Measurements from ENCODE around the gene COPS3. TPM values are rescaled to one million over a fixed set of nuclear protein-coding genes. Genes with fewer than 3 reads are reported as not detected.

The COPS3 gene
- total RNA-seq, 1 donor from 2014 or later, result 103 TPM

DNA sequence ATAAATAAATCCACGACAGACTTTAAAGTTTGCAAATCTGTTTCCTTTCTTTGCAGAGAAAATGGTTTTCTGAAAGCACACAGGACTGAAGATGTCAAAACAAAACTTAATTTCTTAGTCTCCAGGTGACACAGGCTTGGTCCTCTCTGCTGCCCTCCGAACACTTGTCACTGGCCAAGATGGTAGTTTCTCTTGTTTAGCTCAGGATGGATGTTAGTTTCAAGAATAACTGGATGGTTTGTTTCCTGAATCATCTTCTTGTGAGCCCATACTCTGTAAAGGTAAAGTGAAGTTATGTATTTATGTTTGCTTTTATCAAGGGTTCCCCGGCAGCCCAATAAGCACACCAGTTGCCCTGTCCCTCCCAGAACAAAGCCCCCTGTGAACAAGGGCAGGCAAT is 34.2 kb downstream of the COPS3 start:
- DNase-seq (ENCODE audit: low read depth, low spot score), result no peak

DNA sequence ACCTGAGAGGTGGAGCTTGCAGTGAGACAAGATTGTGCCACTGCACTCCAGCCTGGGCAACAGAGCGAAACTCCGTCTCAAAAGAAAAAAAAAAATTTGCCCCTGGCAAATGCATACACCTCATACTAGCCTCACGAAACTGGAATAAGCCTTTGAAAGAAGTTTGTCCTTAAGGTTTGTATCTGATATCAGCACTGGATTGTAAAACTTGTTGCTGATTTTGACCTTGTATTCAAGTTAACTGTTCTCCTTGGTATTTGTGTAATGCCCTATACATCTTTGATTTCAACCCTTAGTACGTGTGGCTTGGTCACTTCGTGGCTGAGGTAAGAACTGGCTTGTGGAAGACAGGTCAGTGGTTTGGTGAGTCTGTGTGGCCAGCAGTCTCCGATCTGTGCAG is 37.9 kb downstream of the COPS3 start:
- no peak for DNase-seq (ENCODE audit: low read depth, low spot score)

- DNase-seq (ENCODE audit: low read depth, low spot score), result no peak
These were observed 38.8 kb downstream of the COPS3 start for GRCh38 chr17:17242246-17242645.

DNA sequence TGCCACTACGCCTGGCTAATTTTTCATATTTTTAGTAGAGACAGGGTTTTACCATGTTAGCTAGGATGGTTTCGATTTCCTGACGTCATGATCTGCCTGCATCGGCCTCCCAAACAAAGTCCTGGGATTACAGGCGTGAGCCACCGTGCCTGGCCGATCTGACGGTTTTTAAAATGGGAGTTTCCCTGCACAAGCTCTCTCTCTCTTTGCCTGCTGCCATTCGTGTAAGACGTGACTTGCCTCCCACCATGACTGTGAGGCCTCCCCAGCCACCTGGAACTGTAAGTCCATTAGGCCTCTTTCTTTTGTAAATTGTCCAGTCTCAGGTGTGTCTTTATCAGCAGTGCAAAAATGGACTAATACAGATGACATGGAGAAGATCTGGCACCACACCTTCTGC is 39.4 kb downstream of the COPS3 start:
- no peak for DNase-seq (ENCODE audit: low read depth, low spot score)

GRCh38 chr17:17239832-17240231 is 41.2 kb downstream of the COPS3 start:
- no peak for DNase-seq (ENCODE audit: low read depth, low spot score)

GRCh38 chr17:17237026-17237799 is 43.8 kb downstream of the COPS3 start, which contains the start of gene FLCN:
Gene FLCN, minus strand, starts transcription at chr17:17237168. Its CDS starts 9,031 bp downstream, at chr17:17228137.
- DNase-seq (ENCODE audit: low read depth, low spot score), result peak; percentile 52

DNA sequence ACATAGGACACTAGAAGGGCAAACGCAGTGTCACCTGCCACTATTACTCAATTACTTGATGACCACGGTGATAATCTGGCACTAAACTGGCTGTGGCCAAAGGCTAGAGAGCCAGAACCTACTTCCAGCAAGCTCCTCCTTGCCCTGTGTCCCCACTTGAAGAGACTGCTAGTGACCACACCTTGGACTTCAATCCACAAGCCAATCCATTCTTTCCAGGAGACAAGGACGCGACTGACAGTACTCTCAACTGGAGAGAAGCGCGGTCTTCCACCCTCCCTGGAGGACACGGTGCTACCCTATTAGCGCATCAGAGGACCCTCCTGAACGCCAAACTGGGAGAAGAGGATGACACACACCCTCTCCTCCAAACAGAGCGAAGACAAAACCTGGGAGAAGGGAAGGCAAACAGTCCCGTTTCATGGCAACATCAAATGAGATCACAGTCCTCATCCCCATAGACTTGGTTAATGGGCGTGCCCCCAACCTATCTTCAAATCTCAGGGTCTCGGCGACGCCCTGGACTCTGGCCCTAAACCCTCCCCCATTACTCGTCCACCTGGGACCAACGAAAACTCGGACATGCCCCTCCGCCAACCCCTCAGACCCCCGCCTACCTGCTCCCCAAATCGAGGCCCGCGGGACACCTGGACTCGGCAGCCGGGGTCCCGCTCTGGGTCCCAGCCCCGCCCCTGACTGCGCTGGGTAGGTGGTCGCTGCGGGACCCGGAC is 44.6 kb downstream of the COPS3 start:
- DNase-seq (ENCODE audit: low read depth, low spot score), result no peak

- no peak for DNase-seq (ENCODE audit: low read depth, low spot score)
These were observed 45.6 kb downstream of the COPS3 start for GRCh38 chr17:17235212-17236174.

GRCh38 chr17:17232303-17232621 is 48.8 kb downstream of the COPS3 start:
- DNase-seq (ENCODE audit: low read depth, low spot score), result no peak

DNA sequence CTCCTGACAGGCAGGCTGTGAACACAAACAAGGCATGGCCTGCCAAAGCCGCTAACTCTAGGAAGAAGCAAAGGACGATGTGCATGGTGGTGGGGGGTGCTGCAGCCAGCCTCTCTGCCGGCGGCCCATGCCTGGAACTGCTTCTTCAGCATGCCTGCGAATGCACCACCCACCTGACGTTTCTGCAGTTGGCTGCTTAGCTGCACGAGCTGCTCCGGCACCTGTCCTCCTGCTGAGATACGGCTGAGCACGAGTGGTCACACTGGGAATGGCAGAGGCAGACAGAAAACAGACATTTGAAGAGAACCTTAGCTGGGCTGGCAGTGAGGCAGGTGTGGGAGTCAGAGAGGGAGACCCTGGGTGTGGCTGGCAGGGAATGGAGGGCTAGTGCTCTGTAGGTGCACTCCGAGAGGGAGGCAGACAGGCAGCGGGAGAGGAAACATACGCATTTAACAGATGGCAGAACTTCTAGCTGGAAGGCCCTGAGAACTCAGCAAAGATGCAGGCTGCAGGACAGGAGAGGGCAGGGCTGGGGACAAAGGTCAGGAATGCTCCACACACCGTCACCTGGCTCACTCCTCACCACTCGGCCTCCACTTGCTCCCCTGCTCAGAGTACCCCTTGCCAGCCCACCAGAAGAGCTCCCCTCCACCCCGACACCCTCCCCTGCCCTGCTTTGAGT is 49.3 kb downstream of the COPS3 start:
- DNase-seq (ENCODE audit: low read depth, low spot score), result no peak

DNA sequence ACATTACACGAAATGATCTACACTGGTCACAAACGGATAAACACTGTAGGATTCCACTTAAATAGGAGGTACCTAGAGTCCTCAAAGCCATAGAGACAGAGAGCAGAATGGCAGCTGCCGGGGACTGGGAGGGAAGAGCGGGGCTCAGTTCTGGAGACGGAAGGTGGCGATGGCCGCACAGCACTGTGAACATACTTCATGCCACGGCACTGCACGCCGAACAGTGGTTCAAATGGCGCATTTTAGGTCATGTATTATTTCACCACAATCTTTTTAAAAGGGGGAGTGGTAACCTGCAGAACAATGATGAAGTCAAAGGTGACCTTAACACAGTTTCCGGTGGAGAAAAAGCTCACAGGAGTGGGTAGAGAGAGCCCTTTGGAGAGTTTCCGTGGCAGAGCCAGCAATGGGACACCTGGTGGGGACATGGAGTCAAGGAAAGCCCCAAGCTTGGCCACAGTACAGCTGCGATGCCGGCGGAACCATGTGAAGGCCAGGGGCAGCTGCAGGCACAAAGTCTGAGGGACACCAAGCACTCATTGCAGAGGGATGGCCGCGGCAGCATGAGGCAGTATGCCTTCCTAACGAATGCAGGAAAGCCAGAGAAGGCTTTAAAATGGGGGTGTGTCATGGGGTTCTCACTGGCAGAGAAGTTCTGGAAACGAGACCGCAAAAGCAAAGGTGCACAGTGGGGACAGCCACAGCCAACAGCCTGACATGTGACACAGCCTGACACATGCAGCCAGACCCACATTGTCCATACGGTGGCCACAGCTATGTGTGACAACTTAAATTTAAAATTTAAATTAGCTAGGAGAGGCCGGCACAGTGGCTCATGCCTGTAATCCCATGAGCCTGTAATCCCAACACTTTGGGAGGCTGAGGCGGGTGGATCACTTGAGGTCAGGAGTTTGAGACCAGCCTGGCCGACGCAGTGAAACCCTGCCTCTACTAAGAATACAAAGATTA is 51.3 kb downstream of the COPS3 start:
- DNase-seq (ENCODE audit: low read depth, low spot score), result no peak

- no peak for DNase-seq (ENCODE audit: low read depth, low spot score)
These were observed 52.3 kb downstream of the COPS3 start for GRCh38 chr17:17228521-17229279.

GRCh38 chr17:17227608-17228520 is 53.2 kb downstream of the COPS3 start:
- no peak for DNase-seq (ENCODE audit: low read depth, low spot score)

DNA sequence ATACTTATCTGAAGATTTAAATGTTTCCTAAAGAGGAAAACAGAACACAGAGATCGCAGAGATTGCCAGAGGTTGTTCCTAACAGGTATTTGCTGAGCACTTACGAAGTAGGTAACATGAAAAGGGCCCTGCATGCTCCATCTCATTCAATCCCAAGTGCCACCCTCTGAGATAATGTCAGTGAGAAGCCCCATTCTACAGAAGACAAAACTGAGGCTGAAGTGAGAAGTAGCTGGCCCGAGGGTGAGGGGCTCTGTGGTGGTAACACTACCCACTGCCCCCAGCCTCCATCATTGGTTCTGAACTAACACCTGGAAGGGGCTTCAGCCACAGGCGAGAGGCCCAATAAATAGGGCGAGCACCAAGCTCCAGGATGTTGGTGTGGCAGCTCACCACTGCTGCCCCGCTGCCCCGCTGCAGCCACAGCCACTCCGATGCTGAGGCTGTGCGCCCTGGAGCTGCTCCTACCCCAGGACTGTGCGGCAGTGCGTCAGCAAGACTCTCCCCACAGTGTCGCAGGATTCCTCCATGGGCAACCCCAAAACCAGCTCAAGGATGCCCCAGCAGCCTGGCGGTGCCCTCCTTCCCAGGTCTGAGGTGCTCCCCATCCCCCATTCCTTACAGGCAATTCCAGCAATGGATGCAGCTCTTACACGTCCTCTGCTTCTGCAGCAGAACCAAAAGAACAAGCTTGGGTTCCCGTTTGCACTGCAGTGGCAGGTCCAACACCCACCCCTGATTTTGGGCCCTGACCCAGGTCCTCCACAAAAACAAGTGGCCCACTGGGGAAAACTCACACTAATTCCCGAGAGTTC is 54.4 kb downstream of the COPS3 start:
- no peak for DNase-seq (ENCODE audit: low read depth, low spot score)

GRCh38 chr17:17225901-17226300 is 55.1 kb downstream of the COPS3 start:
- DNase-seq (ENCODE audit: low read depth, low spot score), result no peak

GRCh38 chr17:17224137-17224536 is 56.9 kb downstream of the COPS3 start:
- DNase-seq (ENCODE audit: low read depth, low spot score), result no peak

DNA sequence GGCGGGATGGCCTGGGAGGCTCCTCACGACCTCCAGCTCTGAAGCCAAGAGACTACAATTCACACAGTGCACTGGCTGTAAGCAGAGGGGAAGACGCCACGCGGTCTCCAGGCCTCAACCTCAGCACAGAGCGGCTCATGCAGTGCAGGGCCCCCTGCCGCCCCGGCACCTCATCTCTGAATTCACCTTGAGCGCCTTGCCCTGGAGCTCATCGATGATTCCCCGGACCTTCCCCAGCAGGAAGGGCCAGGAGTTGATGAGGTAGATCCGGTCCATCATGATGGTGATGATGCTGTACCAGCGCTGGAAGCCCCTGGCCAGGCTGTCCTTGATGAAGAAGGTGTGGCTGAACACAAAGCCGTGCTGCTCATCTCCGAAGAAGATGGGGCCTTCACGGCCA is 57.3 kb downstream of the COPS3 start:
- DNase-seq (ENCODE audit: low read depth, low spot score), result no peak
